Measurements from ENCODE around the gene CMAS.
A peak's percentile ranks its signal among the peaks of the same experiment; 100 is the strongest.
"Not testable (repeated sequence)": the region's sequence is repeated elsewhere in the genome, so short reads cannot be mapped to it uniquely, and the experiment has no call there.

Gene CMAS

DNA sequence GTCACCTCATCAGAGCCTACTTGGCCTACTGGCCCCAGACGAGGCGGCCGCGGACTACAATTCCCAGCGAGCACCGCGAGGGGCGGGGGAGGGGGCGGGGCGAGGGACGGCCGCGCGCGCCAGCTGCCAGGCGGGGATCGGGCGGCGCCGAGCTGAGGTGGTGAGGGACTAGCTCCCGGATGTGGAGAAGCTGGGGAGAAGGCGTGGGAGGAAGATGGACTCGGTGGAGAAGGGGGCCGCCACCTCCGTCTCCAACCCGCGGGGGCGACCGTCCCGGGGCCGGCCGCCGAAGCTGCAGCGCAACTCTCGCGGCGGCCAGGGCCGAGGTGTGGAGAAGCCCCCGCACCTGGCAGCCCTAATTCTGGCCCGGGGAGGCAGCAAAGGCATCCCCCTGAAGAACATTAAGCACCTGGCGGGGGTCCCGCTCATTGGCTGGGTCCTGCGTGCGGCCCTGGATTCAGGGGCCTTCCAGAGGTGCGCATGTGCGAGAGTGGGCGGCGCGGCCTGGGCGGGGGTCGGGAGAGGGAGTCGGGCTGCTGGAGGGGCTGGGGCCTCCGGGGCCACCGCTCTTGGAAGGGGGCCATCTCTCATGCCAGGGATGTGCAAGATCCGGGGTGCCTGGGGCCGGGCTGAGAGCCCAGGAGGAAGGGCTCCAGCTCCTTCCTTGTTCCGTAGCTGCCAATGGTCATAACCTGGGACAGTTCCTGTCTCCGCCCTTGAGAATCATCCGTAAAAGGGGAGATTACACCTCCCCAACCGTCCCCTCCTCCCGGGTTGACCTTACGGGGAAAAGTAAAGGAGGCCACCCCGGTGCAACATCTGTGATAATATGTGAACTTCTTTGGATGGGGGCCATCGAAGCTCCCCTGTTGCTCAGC lies at the start of gene CMAS:
CMAS (plus strand) TSS at position 129 of the 878 bp plus-strand sequence; CDS start at position 215, 86 bp downstream.
- H3K27ac ChIP-seq: peak within 1 kb of the TSS; percentile 63 to 96 (median 92)
- peak within 1 kb of the TSS; percentile 83 to 100 (median 96) for H3K4me3 ChIP-seq

GRCh38 chr12:21998295-21998694 lies 47.7 kb upstream of the CMAS start:
- Histone ChIP-seq H3K4me3 (no peak overlapping the region), H3K27ac (no peak overlapping the region)

DNA sequence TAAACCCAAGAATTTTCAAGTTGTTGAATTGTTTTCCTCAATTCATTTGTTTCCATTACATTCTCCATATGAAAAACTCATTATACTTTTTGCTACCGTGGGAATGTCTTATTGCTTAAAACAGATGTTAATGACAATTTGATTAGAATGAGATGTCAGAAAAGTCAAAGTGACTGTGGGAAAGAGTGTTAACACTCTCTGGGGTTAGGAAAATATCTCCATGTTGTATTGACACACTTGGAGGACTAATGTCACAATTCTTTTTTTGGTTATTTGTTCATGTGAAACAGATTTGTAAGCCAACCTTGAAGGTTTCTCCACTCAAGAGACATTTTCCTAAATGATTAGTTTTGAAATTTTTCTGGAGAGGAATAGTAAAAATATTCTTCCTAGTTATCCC lies 47.2 kb upstream of the CMAS start:
- H3K27ac ChIP-seq: no peak overlapping the region
- H3K4me3 ChIP-seq: no peak overlapping the region

GRCh38 chr12:22002430-22002829 lies 43.6 kb upstream of the CMAS start:
- H3K4me3 ChIP-seq: no peak overlapping the region
- no peak overlapping the region for H3K27ac ChIP-seq

- not testable (repeated sequence) for H3K27ac ChIP-seq, H3K4me3 ChIP-seq
Observed at GRCh38 chr12:22007794-22008193, 38.2 kb upstream of the CMAS start.

DNA sequence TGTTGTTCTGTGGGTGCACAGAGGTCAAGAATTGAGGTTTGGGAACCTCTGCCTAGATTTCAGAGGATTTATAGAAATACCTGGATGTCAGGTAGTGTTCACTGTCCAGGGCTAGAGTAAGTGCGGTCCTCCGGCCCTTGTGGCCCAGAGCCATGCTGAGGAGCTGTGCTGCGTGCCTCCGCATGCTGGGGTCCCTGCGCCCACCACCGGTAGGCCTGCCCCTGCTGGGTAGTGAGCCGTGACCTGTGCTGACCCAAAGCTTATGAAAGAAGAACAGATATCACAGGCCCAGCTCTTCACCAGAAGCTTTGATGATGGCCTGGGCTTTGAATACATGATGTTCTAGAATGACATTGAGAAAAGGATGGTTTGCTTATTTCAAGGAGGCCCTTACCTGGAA lies 37.8 kb upstream of the CMAS start:
- Histone ChIP-seq H3K4me3 (no peak overlapping the region), H3K27ac (no peak overlapping the region)

- Histone ChIP-seq H3K4me3 (no peak overlapping the region), H3K27ac (no peak overlapping the region)
Observed at GRCh38 chr12:22014041-22014782, 31.8 kb upstream of the CMAS start.

GRCh38 chr12:22014783-22015144 lies 31.3 kb upstream of the CMAS start:
- Histone ChIP-seq H3K27ac (no peak overlapping the region), H3K4me3 (no peak overlapping the region)

GRCh38 chr12:22016982-22017381 lies 29.0 kb upstream of the CMAS start:
- Histone ChIP-seq H3K27ac (no peak overlapping the region), H3K4me3 (no peak overlapping the region)

- H3K4me3 ChIP-seq: no peak overlapping the region
- H3K27ac ChIP-seq: no peak overlapping the region
Observed at GRCh38 chr12:22018860-22019259, 27.2 kb upstream of the CMAS start.

- H3K27ac ChIP-seq, H3K4me3 ChIP-seq: not testable (repeated sequence)
Observed at GRCh38 chr12:22023489-22023888, 22.5 kb upstream of the CMAS start.

GRCh38 chr12:22029491-22029890 lies 16.5 kb upstream of the CMAS start:
- Histone ChIP-seq H3K4me3 (no peak overlapping the region), H3K27ac (no peak overlapping the region)

DNA sequence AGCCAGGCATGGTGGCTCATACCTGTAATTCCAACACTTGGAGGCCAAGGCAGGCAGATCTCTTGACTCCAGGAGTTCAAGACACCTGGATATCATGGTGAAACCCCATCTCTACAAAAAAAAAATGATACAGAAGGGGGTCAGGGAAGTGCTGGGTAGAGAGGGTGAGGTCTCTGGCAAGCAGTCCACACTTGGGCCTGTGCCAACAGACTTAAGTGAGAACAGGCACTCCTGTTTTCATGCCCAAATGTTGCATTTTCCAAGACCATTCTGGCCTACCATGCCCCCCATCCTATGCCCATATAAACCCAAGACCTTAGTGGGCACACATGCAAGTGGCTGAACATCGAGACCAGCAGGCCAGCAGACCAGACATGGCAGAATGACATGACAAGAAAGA lies 16.0 kb upstream of the CMAS start:
- Histone ChIP-seq H3K4me3 (no peak overlapping the region), H3K27ac (no peak overlapping the region)

DNA sequence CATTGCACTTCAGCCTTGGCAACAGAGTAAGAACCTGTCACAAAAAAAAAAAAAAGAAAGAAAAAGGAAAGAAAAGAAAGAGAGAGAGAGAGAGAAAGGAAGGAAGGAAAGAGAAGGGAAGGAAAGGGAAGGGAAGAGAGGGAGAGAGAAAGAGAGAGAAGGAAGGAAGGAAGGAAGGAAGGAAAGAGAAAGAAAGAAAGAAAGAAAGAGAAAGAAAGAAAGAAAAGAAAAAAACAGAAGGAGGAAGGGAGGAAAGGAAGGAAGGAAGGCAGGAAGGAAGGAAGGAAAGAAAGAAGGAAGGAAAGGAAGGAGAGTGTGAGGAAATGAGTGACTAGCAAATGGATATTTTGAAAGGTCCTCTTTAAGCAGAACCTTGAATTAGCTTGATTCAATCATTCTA lies 13.3 kb upstream of the CMAS start:
- H3K4me3 ChIP-seq: no peak overlapping the region
- no peak overlapping the region for H3K27ac ChIP-seq

- no peak overlapping the region for H3K4me3 ChIP-seq
- H3K27ac ChIP-seq: peak overlapping the region in 1 of 21 experiments; percentile 10
Observed at GRCh38 chr12:22034709-22035506, 11.1 kb upstream of the CMAS start.

DNA sequence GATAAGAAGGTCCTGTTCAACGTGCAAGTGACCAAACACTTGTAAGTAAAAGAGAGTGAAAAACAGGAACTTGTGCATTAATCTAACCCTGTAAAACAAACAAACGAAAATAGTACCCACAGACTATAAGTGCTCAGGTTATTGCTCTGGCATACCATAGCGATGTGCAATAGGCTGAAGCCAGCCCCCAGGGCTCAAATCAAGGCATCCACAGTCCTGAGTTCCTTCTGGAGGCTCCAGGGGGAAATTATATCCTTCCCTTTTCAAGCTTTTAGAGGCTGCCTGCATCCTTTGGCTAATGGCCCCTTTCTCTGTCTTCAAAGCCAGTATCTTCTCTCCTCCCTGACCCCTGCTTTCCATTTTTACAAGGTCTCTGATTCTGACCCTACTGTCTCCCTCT lies 8.1 kb upstream of the CMAS start:
- no peak overlapping the region for H3K4me3 ChIP-seq
- H3K27ac ChIP-seq: no peak overlapping the region

- Histone ChIP-seq H3K27ac (no peak overlapping the region), H3K4me3 (no peak overlapping the region)
Observed at GRCh38 chr12:22038734-22039133, 7.3 kb upstream of the CMAS start.

DNA sequence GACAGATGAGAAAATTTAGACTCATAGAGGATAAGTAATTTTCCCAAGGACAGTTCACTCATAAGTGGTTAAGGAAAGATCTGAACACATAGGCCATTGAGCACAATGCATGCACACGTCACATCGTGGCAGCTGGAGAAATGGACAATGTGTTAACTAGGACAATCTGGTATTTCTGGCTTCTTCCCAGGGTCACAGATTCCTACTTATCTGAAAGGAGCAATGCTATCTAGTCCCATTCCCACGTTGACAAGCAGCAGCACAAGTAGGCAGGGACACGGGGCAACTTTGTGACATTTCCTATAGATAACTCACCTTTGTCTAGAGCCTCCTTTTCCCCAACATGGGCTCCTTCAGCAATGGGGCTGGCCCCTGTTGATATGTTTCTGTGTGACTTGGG lies 6.7 kb upstream of the CMAS start:
- H3K4me3 ChIP-seq: no peak overlapping the region
- H3K27ac ChIP-seq: no peak overlapping the region

GRCh38 chr12:22042976-22043669 lies 2.9 kb upstream of the CMAS start:
- Histone ChIP-seq H3K27ac (no peak overlapping the region), H3K4me3 (no peak overlapping the region)

DNA sequence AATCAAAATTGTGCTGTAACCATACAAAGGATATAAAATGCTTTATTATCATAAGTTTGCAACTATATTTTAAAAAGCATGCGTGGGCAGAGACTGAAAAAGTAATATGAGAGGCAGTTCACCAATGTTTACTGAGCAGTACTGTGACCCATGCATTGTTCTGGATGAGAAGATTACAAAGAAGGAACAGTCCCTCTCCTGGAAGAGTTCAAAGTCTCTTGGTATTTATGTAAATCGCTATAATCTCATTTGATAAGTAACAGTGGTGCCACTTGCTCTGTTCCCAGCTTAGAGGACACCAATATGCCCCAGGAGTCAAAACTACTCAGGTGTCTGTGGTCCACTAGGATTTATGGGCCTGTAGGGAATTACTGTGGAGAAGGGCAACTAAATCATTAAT lies 2.1 kb upstream of the CMAS start:
- Histone ChIP-seq H3K4me3 (no peak overlapping the region), H3K27ac (no peak overlapping the region)

Data from skin epidermis (tissue), 12 donors.